Parathyroid adenoma (tissue), 2 donors: Measurements from ENCODE around the gene FLRT1.

ENCODE experiments used
- H2AFZ ChIP-seq: fragments of 300-600 bp; sonication (generic); one replicate; pipeline ENCODE4 v1.7.0; 2017; ENCODE audit warnings: antibody characterized with exemption, mild to moderate bottlenecking
- H3K27ac ChIP-seq: fragments of 300-600 bp; sonication (generic); one replicate; pipeline ENCODE4 v1.7.0; 2017
- H3K27me3 ChIP-seq: fragments of 300-600 bp; sonication (generic); one replicate; pipeline ENCODE4 v1.7.0; 2017; ENCODE audit warnings: low read length; ENCODE audit not compliant: control insufficient read depth, insufficient read depth
- H3K36me3 ChIP-seq: fragments of 300-600 bp; sonication (generic); one replicate; pipeline ENCODE4 v1.7.0; 2017; ENCODE audit warnings: low read length; ENCODE audit not compliant: control insufficient read depth, insufficient read depth
- H3K4me1 ChIP-seq: fragments of 300-600 bp; sonication (generic); one replicate; pipeline ENCODE4 v1.7.0; 2017; ENCODE audit warnings: control low read depth
- H3K4me2 ChIP-seq: fragments of 300-600 bp; sonication (generic); one replicate; pipeline ENCODE4 v1.7.0; 2017; ENCODE audit warnings: low read length
- H3K4me3 ChIP-seq: fragments of 300-600 bp; sonication (generic); one replicate; pipeline ENCODE4 v1.7.0; 2017; ENCODE audit warnings: low read depth, low read length
- H3K79me2 ChIP-seq: fragments of 300-600 bp; sonication (generic); one replicate; pipeline ENCODE4 v1.7.0; 2017; ENCODE audit warnings: control low read depth
- H3K9ac ChIP-seq: fragments of 300-600 bp; sonication (generic); one replicate; pipeline ENCODE4 v1.7.0; 2017; ENCODE audit warnings: mild to moderate bottlenecking
- H3K9me3 ChIP-seq: fragments of 300-600 bp; sonication (generic); one replicate; pipeline ENCODE4 v1.7.0; 2017; ENCODE audit warnings: low read length; ENCODE audit not compliant: control insufficient read depth
- CTCF ChIP-seq: fragments of 300-600 bp; sonication (generic); IDR thresholded peaks from one replicate; pipeline ENCODE4 v1.7.0; 2017; ENCODE audit warnings: antibody characterized with exemption, mild to moderate bottlenecking
- donor health status: primary hyperparathyroidism.

FLRT1 gene

GRCh38 chr11:64072403-64072802 lies 36.7 kb downstream of the FLRT1 start:
- H3K4me3 ChIP-seq, result no peak overlapping the region
- no peaks in the 10 kb centered on the region for H3K27me3 ChIP-seq
- H3K27ac ChIP-seq, result no peak overlapping the region
- H3K9ac ChIP-seq, result no peak overlapping the region
- H3K36me3 ChIP-seq, result no peaks in the 10 kb centered on the region
- H3K9me3 ChIP-seq, result no peaks in the 10 kb centered on the region
- H3K4me2 ChIP-seq, result no peak overlapping the region
- no peak overlapping the region for H2AFZ ChIP-seq
- H3K4me1 ChIP-seq, result no peaks in the 10 kb centered on the region
- H3K79me2 ChIP-seq, result no peaks in the 10 kb centered on the region
- TF ChIP-seq CTCF, result no peak

GRCh38 chr11:64072871-64073270 lies 37.1 kb downstream of the FLRT1 start:
- no peak overlapping the region for H3K27ac ChIP-seq
- H3K4me1 ChIP-seq, result no peaks in the 10 kb centered on the region
- no peak overlapping the region for H3K9ac ChIP-seq

GRCh38 chr11:64073542-64073941 lies 37.8 kb downstream of the FLRT1 start:
- Histone ChIP-seq H2AFZ (no peak overlapping the region), H3K4me2 (no peak overlapping the region), H3K36me3 (no peaks in the 10 kb centered on the region), H3K9ac (no peak overlapping the region), H3K27ac (no peak overlapping the region), H3K4me3 (no peak overlapping the region), H3K4me1 (no peaks in the 10 kb centered on the region), H3K9me3 (no peaks in the 10 kb centered on the region), H3K79me2 (no peaks in the 10 kb centered on the region), H3K27me3 (no peaks in the 10 kb centered on the region)
- no peak for TF ChIP-seq CTCF

More at GRCh38 chr11:64072871-64073270, 37.1 kb downstream of the FLRT1 start:
- no peak for TF ChIP-seq CTCF
- H3K4me3 ChIP-seq, result no peak overlapping the region
- no peaks in the 10 kb centered on the region for H3K79me2 ChIP-seq
- no peak overlapping the region for H2AFZ ChIP-seq
- H3K4me2 ChIP-seq, result no peak overlapping the region
- no peaks in the 10 kb centered on the region for H3K36me3 ChIP-seq
- no peaks in the 10 kb centered on the region for H3K9me3 ChIP-seq
- no peaks in the 10 kb centered on the region for H3K27me3 ChIP-seq

GRCh38 chr11:64074239-64074638 lies 38.5 kb downstream of the FLRT1 start:
- Histone ChIP-seq H3K27ac (no peak overlapping the region), H3K9ac (no peak overlapping the region), H3K4me3 (no peak overlapping the region), H3K9me3 (no peaks in the 10 kb centered on the region), H3K79me2 (no peaks in the 10 kb centered on the region), H3K4me2 (no peak overlapping the region), H3K4me1 (no peaks in the 10 kb centered on the region), H2AFZ (no peak overlapping the region), H3K27me3 (no peaks in the 10 kb centered on the region), H3K36me3 (no peaks in the 10 kb centered on the region)
- no peak for TF ChIP-seq CTCF

DNA sequence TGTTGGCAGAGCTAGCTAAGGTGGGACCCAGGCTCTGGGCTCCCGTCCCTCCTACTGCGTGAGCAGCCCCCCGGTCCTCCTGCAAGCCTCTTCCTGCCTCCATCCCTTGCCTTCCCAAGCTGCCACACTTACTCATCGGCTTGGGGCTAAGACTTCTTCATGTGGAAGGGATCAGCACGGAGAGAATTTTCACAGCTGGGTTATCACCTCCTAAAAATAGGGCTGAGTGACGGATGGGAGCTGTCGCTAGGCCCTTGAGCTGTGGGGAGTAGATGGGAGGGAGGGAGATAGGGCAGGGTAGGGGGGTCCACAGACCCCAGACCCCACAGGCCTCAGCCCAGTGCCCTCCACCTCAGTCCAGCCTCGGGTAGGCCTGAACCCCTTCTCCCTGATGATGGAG lies 41.0 kb downstream of the FLRT1 start:
- H3K79me2 ChIP-seq, result no peaks in the 10 kb centered on the region
- H3K27ac ChIP-seq, result no peak overlapping the region
- no peaks in the 10 kb centered on the region for H3K36me3 ChIP-seq
- no peak overlapping the region for H3K4me3 ChIP-seq
- H3K9me3 ChIP-seq, result no peaks in the 10 kb centered on the region
- H3K4me2 ChIP-seq, result no peak overlapping the region
- no peaks in the 10 kb centered on the region for H3K4me1 ChIP-seq
- no peak overlapping the region for H3K9ac ChIP-seq
- no peak for TF ChIP-seq CTCF
- H3K27me3 ChIP-seq, result no peaks in the 10 kb centered on the region
- no peak overlapping the region for H2AFZ ChIP-seq
